ENCODE results near the gene FOXA2.

DNA sequence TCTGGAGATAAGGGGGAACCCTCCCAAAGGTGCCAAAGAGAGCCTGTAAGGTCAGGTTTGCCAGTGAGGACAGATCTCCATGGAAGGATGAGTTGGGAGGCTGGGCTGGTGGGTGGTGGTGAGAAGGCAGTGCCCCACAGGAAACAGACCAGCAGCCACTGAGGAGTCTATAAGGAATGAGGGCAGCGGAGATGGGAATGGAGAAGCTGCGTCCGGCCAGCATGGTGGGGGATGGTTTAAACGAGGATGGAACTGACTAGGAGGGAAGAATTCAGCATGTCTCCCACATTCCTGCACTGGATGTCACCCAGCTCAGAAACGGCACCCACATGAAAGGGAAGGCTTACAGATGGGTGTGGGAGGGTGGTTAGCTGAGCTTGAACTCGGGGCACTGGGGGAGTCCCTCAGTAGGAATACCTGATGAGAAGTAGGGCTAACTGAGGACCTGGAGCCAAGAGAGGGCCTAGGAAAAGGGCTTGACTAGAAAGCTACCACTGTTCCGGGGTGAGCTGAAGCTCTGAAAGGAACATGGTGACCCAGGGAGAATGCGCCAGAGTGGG, 53.2 kb downstream of the FOXA2 start:
- no peak for TF ChIP-seq POLR2AphosphoS5 (IDR thresholded peaks at IDR 0.05; ENCODE audit: borderline replicate concordance, low read depth, low read length)
- TF ChIP-seq EZH2 (IDR thresholded peaks at IDR 0.05): no peak
- TF ChIP-seq FOXP2 (optimal IDR thresholded peaks at IDR 0.05; ENCODE audit: control extremely low read depth, extremely low read length, insufficient read depth): no peak

All from SK-N-MC (cell line).